GM18909 (cell line): ENCODE measurements around the gene MFN2.

ENCODE experiments used
- ATAC-seq: cut with Tn5 transposase; IDR thresholded peaks from one replicate; pipeline ENCODE4 v1.9.1; 2021; ENCODE audit warnings: mild to moderate bottlenecking; ENCODE audit not compliant: unreplicated experiment, poor library complexity

MFN2 gene

DNA sequence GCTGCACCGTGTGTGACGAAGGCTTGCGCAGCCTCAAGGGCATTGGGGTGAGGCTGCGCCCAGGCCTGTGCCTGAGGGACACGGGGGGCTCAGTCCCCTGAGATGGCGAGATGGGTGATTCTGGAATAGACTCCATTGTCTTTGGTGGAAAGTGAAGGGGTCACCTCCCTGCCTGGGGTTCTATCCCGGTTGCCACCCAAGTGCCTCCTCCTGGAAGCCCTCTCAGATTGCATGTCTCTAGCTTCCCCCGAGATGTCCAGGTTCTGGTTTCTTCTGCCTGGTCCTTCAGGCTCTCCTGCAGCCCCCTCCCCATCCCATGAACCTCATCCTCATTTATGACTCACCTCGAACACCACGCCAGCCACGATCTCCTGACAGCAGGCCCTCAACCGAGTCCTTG lies 22.3 kb upstream of the MFN2 start:
- no peak for ATAC-seq

DNA sequence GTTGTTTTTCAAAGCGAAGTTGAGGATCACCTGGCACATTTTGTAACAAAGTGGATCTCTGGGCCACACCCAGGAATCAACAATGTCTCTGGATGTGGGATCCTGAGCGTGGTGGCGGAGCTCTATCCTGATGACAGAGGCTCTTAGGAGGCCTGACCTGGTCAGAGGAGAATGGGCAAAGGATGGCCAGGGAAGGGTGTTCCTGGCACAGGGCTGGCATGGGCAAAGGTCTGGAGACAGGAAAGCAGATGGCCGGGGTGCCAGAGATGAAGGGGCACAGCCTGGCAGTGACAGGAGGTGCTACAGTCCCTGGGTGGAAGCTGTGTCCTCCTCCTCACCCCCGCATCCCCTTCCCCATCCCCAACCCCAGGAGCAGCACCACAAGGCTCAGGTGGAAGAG lies 20.0 kb upstream of the MFN2 start:
- no peak for ATAC-seq

DNA sequence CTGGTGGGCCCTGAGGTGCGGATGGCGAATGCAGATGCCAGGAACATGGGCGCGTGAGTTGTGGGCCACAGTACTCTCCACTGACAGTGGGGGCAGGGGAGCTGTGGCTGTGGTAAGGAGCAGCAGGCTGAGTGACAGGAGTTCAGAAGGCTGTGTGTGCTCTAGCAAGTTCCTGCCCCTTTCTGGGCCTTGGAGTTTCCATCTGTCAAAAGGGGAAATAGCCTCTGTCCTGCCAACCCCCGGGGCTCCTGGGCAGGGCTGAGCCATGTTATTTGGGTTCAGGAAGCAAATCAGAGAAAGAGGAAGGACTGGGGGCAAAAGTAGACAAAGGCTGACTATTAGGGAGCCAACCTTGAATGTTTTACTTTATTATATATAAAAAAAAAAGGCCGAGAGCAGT lies 19.5 kb upstream of the MFN2 start:
- ATAC-seq, result no peak

DNA sequence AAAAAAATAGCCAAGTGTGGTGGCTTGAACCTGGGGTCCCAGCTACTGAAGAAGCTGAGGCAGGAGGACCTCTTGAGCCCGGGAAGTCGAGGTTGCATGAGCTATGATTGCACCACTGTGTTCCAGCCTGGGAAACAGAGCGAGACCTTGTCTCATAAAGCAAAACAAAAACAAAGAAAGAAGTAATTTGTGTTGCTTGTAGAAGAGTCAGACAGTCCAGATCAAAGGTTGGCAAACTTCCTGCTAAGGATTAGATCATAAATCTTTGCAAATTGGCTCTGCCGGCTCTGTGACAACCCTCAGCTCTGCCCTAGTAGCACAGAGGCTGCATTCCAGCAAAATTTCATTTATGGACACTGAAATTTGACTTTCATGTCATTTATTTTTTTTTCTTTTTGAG lies 19.0 kb upstream of the MFN2 start:
- ATAC-seq, result no peak

DNA sequence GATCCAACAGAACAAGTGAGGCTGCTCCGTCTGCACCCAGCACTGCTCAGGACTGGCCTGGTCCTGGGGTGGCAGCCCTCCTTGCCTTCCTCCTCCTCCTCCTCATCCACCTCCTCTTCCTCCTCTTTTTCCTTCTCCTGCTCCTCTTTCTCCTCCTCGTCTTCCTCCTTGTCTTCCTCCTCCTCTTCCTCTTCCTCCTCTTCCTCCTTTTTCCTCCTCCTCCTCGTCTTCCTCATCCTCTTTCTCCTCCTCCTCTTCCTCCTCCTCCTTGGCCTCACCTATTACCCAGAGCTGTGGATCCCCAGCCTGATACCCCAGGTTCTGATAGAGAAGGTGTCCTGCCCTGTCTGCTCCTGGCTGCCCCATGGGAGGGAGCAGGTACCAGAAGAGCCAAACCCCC lies 16.6 kb upstream of the MFN2 start:
- no peak for ATAC-seq

DNA sequence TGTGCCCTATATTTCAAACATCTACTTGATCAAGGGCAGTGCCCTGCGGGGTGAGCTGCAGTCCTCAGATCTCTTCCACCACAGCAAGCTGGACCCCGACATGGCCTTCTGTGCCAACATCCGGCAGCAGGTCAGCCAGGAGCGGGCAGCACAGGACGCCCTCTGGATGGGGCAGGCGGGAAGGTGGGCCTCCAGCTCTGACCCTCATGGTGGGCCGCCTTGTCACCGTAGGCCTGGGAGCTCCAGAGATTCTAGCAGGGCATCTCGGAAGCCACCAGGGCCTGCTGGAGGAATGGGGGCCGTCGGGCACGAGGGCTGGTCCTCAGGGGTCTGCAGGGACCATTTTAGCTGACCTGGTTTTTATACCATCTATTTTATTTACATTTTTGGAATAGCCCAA lies 15.6 kb upstream of the MFN2 start:
- ATAC-seq, result no peak

DNA sequence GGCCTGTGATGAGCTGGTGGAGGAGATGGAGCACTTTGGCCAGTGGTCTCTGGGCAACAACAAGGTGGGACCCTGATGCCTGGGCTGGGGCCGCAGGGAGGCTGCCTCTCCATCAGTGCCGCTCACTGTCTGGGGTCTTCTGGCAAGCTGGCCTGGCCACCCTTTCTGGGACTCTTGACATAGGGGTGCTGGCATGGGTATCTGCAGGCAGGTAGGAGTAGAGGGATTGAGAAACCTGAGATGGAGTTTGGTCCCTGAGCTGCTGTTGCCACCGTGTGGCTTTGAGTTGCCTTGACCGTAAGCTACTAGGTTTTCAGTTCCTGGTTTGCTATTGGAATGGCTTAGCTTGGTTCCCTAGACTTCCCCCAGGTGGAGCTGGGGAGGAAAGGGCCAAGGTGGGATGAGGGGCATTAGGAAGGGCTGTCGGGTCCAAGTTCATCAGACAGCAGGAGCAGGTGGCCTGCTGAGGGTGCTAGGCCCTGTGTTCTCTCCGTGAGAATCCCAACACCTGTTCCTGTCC lies 13.2 kb upstream of the MFN2 start:
- no peak for ATAC-seq

DNA sequence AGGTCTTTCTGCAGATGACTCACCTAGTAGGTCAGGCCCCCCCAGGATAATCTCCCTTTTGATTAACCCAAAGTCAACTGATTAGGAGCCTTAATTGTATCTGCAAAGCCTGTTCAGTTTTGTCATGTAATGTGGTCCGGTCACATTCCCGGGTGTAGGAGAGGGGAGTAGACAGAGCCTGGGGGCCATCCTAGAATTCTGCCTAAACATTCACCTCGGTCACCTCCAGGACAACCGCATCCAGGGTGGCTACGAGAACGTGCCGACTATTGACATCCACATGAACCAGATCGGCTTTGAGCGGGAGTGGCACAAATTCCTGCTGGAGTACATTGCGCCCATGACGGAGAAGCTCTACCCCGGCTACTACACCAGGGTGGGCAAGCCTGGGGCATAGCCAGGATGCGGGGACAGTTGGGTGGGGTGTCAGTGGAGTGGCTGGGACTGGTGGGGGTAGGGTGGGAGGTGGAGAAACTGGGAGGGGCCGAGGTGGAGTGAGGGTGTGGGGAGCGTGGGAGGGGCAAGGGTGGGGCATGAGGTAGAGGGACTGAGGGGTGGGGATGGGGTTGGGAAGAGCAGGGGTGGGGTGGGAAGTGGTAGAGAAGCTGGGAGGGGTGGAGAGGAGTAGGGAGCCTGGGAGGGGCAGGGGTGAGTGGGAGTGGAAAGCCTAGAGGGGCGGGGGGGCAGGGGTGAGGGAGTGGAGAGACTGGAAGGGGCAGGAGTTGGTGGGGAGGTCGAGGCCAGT lies 9.6 kb upstream of the MFN2 start:
- ATAC-seq, result no peak

DNA sequence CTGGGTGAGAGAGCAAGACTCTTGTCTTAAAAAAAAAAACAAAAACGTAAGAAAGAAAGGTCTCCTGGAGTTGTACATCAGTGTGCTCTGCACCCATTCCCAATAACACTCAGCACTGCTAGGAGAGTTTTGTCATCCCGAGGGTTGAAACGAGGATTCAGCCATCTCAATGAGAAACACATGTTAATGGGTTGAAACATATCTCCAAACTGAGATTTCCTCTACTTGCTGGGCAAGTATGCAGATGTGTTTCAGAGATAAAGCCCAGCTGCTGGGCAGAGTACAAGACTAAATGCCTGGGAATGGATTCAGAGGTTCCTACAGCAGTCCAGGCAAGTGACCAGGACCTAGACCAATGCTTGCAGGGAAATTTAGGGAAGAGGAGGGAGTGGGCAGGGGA lies 2.6 kb upstream of the MFN2 start:
- ATAC-seq, result no peak

DNA sequence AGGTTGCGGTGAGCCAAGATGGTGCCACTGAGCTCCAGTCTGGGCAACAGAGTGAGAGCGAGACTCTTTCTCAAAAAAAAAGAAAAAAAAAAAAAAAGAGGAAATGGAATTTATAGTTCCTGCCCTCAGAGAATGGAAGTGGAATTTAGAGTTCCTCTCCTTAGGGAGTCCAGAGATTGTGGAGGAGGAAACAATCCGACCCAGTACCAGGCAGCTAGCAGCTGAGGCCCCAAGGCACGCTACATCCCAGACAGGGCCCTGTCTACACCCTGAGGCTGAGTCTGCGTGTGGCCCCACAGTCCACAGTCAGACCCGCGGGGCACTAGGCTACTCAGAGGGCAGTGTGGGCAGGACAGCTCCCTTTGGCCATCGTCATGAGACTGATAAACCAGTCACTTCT lies 1.9 kb upstream of the MFN2 start:
- no peak for ATAC-seq

DNA sequence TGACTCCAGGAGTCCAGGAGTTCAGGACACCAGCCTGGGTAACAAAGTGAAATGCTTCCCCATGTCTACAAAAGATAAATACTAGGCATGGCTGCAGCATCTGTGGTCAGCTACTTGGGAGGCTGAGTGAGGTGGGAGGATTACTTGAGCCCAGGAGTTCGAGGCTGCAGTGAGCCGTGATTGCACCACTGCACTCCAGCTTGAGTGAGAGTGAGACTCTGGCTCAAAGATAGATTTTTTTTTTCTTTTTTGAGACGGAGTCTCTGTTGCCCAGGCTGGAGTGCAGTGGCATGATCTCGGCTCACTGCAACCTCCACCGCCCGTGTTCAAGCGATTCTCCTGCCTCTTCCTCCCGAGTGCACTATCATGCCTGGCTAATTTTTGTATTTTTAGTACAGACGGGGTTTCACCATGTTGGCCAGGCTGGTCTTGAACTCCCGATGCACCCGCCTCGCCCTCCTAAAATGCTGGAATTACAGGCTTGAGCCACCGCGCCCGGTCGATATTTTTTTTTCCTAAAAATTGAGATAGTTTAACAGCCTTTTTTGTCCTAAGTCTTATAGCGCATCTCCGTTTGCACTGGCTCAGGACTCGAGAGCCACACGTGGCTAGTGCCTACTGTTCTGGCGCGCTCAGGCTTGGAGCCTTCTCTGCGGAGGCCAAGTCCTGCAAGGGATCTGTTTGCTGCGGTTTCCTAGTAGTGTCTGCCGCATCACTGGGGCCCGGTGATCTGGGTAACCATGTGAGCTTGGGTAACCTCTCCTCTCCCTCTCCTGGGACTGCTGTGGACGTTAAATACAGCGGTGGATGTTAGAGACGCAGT lies 1.0 kb upstream of the MFN2 start:
- no peak for ATAC-seq

DNA sequence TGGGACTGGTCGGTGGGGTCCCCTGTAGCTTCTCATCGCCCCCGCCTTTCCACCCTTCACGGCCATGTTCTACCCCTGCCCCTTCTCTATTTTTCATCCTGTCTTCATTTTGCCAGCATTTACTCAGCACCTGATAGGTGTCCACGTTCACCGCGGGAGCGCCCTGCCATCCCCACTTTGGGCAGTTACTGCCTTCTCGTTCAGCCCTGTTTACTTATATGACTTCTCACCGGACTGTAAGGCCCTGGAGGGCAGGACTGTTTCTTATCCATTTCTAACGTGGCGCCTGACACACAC lies 380 bp downstream of the MFN2 start:
- ATAC-seq, result no peak

DNA sequence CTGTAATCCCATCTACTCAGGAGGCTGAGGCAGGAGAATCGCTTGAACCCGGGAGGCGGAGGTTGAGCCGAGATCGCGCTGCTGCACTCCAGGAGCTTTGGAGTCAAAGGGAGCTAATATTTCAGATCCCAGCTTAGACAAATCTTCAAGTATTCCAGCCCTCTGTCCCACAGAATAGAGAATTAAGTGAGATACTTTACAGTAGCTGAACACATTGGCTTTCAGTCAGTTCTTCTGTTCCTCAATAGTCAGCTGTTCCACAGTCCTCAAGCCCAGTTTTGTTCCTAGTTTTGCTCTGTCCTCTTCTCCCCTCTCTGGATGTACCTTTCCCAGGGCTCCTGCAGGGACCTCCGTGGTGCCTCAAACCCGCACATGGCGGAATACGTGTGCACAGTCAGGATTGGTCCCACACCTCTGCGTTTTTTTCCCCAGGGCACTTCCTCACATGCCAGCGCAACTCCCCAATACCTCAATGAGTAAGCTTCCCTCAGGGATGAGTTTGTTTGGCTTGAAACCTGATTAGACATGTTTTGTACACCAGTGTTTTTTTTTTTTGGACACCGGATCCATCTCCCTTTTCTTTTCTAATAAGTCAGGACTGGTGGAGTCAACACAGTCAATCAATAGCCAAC lies 1.2 kb downstream of the MFN2 start:
- no peak for ATAC-seq

DNA sequence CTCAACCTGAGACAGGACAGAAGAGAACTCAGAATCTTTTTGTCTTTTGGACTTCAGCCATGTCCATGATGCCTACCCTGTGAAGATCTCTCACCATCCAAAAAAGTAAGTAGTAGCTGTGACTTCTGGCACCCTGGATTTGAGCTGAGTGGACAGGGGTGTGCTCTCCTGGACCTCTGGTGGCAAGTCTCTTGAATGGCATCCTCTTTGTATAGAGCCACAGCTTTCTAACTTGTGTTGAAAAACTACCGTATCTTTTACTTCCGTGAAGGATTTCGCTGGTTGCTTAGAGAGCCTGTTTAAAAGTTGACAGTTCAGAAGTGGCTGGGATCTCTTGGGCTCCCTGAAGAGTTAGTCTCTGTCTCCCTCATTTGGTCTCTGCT lies 1.8 kb downstream of the MFN2 start:
- ATAC-seq, result no peak

DNA sequence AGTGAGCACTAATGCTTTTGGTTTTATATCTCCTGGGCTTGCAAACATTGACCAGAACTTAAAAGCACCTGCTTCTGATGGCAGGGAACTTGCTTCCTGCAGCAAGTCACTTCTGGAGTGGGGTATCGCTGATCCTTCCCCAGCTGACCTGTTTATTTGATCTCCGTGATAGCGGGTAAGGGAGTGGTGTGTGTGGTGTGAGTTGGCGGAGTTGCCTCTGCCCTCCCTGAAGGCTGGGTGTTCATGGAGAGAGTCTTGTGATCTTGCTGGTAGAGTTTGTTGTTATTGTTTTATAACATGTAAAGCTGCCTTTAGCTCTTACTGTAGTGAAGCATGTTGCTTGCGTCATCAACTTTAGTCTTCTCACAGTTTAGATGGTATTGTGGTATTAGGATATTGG lies 3.9 kb downstream of the MFN2 start:
- ATAC-seq, result no peak

DNA sequence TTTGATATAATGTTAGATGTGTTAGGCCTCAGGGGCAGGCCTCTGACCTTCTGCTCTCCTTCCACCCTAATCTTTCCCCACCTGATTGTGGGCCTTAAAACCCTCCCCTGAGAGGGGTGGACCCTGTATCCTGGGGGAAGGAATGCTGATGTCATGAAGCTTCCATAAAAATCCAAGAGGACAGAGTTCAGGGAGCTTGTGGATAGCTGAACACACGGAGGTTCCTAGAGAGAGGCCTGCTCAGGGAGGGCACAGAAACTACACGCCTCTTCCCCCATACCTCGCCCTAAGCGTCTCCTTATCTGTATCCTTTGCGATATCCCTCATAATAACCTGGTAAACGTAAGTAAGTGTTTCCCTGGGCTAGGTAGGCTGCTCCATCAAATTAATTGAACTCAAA lies 4.3 kb downstream of the MFN2 start:
- no peak for ATAC-seq

DNA sequence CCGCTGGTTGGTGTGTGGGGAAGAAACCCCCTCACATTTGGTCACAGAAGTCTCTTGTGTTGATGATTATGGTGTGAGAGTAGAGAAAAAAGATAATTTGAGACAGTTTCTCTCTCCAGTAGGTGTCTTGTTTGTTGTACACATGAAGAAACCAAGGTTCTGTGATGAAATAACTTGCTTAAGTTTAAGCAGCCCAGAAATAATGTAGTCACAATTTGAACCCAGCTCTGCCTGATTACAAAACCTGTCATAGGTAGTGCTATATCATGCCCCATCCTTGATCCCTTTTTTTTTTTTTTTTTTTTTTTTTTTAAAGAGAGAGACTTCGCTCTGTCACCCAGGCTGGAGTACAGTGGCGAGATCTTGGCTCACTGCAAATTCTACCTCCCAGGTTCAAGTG lies 4.9 kb downstream of the MFN2 start:
- no peak for ATAC-seq

DNA sequence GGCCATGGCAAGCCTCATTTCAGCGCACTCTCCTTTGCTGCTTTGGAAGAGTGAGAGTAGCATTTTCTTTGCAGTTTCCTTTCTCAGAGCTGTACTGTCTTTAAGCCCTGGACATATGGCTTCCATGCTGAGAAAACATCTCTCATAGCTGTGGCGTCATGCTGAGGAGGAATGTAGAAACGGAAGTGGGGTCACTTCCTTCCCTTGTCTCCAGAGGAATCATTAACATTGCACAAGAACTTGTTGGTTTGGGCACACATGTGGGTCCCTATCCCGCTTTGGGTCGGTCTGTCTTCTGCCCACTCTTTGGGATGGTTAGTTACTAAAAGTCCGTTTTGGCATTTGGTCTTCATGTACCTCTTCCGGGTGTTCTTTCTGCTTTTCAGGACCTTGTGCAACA lies 5.6 kb downstream of the MFN2 start:
- ATAC-seq, result no peak

DNA sequence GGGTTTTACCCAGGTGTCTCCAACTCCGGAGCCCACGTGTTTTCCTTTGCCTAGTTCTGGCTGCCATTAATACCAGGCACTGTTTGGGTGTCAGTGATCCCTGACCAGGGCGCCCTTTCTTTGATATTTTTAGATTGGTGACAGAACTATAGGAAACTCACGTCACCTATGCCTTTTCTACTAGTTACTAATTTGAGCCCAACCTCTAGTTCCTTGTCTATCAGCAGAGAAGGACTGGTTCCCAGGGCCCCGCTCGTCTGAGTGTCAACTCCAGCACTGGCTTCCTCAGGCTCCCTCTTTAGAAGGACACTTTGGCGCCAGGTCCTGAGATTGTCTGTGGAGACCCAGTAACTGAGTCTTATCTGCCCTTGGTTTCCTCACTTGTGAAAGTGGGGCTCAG lies 9.4 kb downstream of the MFN2 start:
- ATAC-seq, result no peak

DNA sequence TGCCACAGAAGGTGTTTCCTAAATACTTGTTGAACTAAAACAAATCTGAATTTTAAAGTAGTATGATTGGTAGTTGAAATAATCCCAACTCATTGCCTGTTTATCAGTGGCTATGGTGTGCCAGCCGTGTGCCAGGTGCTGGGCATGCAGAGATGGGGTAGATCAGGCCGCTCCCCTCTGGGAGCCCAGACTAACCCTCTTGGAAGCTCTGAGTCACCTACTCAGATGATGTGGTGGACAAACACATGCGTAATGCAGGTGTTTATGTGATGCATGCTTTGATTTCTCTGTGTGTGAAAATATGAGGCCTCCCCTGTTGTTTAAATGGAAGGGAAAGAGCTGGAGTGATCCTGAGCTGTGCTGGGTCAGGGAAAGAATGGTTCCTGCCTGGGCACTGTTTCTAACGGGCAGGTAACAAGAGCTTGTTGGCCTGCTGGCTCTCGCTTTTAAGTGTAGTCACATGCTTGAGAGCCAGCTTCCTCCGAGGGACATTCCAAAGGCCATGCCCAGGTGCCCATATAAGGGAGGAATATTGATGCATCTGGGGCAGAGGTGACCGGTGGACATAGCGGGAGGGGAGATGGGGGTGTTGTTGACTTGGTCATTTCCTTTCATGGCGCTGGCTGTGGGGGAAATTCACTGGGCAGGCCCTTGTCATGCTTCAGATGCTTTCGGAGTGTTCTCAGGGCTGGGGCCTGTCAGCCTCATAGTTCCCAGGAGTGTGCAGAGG lies 10.2 kb downstream of the MFN2 start:
- no peak for ATAC-seq
